ENCODE measurements around the gene FHIT. TPM values are rescaled to one million over a fixed set of nuclear protein-coding genes. Genes with fewer than 3 reads are reported as not detected.

The FHIT gene
- total RNA-seq, 1 experiment from 2014 or later = 3.9 TPM

GRCh38 chr3:59774634-59775033 lies 1476.6 kb downstream of the FHIT start:
- DNase-seq (ENCODE audit: low read depth, low spot score) = no peak
- in situ Hi-C loops (cut with HindIII; ENCODE audit: low pct_unique_long_range_greater_than_20kb, low sequenced_read_pairs) = no loop called here

GRCh38 chr3:59774000-59774399 lies 1477.3 kb downstream of the FHIT start:
- in situ Hi-C loops (cut with HindIII; ENCODE audit: low pct_unique_long_range_greater_than_20kb, low sequenced_read_pairs) = no loop called here
- DNase-seq (ENCODE audit: low read depth, low spot score) = no peak

GRCh38 chr3:59772416-59773408 lies 1478.5 kb downstream of the FHIT start:
- in situ Hi-C loops (cut with HindIII; ENCODE audit: low pct_unique_long_range_greater_than_20kb, low sequenced_read_pairs) = no loop called here
- no peak for DNase-seq (ENCODE audit: low read depth, low spot score)

- in situ Hi-C loops (cut with HindIII; ENCODE audit: low pct_unique_long_range_greater_than_20kb, low sequenced_read_pairs) = no loop called here
- DNase-seq (ENCODE audit: low read depth, low spot score) = no peak
These were observed 1479.5 kb downstream of the FHIT start for GRCh38 chr3:59771768-59772181.

GRCh38 chr3:59769127-59769750 lies 1482.0 kb downstream of the FHIT start:
- no peak for DNase-seq (ENCODE audit: low read depth, low spot score)
- in situ Hi-C loops (cut with HindIII; ENCODE audit: low pct_unique_long_range_greater_than_20kb, low sequenced_read_pairs) = no loop called here

- in situ Hi-C loops (cut with HindIII; ENCODE audit: low pct_unique_long_range_greater_than_20kb, low sequenced_read_pairs) = no loop called here
- no peak for DNase-seq (ENCODE audit: low read depth, low spot score)
These were observed 1484.9 kb downstream of the FHIT start for GRCh38 chr3:59766200-59766872.

GRCh38 chr3:59764171-59764570 lies 1487.1 kb downstream of the FHIT start:
- in situ Hi-C loops (cut with HindIII; ENCODE audit: low pct_unique_long_range_greater_than_20kb, low sequenced_read_pairs) = no loop called here
- DNase-seq (ENCODE audit: low read depth, low spot score) = no peak

GRCh38 chr3:59762941-59763340 lies 1488.3 kb downstream of the FHIT start:
- DNase-seq (ENCODE audit: low read depth, low spot score) = no peak
- in situ Hi-C loops (cut with HindIII; ENCODE audit: low pct_unique_long_range_greater_than_20kb, low sequenced_read_pairs) = no loop called here

- DNase-seq (ENCODE audit: low read depth, low spot score) = no peak
- in situ Hi-C loops (cut with HindIII; ENCODE audit: low pct_unique_long_range_greater_than_20kb, low sequenced_read_pairs) = no loop called here
These were observed 1491.8 kb downstream of the FHIT start for GRCh38 chr3:59759298-59760031.

- no peak for DNase-seq (ENCODE audit: low read depth, low spot score)
- in situ Hi-C loops (cut with HindIII; ENCODE audit: low pct_unique_long_range_greater_than_20kb, low sequenced_read_pairs) = no loop called here
These were observed 1492.6 kb downstream of the FHIT start for GRCh38 chr3:59758672-59759071.

- in situ Hi-C loops (cut with HindIII; ENCODE audit: low pct_unique_long_range_greater_than_20kb, low sequenced_read_pairs) = no loop called here
- DNase-seq (ENCODE audit: low read depth, low spot score) = no peak
These were observed 1494.3 kb downstream of the FHIT start for GRCh38 chr3:59756934-59757333.

GRCh38 chr3:59754456-59755129 lies 1496.7 kb downstream of the FHIT start:
- in situ Hi-C loops (cut with HindIII; ENCODE audit: low pct_unique_long_range_greater_than_20kb, low sequenced_read_pairs) = no loop called here
- DNase-seq (ENCODE audit: low read depth, low spot score) = no peak

- in situ Hi-C loops (cut with HindIII; ENCODE audit: low pct_unique_long_range_greater_than_20kb, low sequenced_read_pairs) = no loop called here
- DNase-seq (ENCODE audit: low read depth, low spot score) = no peak
These were observed 1497.3 kb downstream of the FHIT start for GRCh38 chr3:59753808-59754450.

- in situ Hi-C loops (cut with HindIII; ENCODE audit: low pct_unique_long_range_greater_than_20kb, low sequenced_read_pairs) = no loop called here
- no peak for DNase-seq (ENCODE audit: low read depth, low spot score)
These were observed 1498.3 kb downstream of the FHIT start for GRCh38 chr3:59752925-59753324.

GRCh38 chr3:59751606-59752005 lies 1499.6 kb downstream of the FHIT start:
- in situ Hi-C loops (cut with HindIII; ENCODE audit: low pct_unique_long_range_greater_than_20kb, low sequenced_read_pairs) = no loop called here
- no peak for DNase-seq (ENCODE audit: low read depth, low spot score)

- DNase-seq (ENCODE audit: low read depth, low spot score) = peak; percentile 70
- in situ Hi-C loops (cut with HindIII; ENCODE audit: low pct_unique_long_range_greater_than_20kb, low sequenced_read_pairs) = no loop called here
These were observed 1500.9 kb downstream of the FHIT start for GRCh38 chr3:59750391-59750790.

GRCh38 chr3:59749291-59749690 lies 1502.0 kb downstream of the FHIT start:
- in situ Hi-C loops (cut with HindIII; ENCODE audit: low pct_unique_long_range_greater_than_20kb, low sequenced_read_pairs) = no loop called here
- no peak for DNase-seq (ENCODE audit: low read depth, low spot score)
